Measurements from ENCODE around the gene NDUFAF8.

The NDUFAF8 gene

DNA sequence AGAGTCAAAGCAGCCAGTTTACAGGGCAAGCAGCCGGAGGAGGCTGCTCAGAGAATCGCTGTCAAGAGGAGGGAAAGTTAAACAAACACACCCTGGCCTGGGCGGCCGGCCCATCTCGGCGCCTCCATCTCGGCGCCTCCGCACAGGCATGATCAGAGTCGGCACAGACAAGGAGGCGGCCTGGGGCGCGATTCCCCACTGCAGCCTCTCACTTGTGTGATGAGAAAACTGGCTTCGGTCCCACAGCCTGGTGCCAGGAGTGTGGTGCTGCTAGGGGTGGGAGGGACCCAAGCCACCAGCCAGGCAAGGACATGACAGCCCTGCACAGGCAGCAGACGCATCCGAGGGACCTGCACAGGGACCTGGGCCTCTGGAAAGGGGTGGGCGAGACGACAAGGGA, 38.3 kb downstream of the NDUFAF8 start:
- DNase-seq (ENCODE audit: low spot score), result no peak

DNA sequence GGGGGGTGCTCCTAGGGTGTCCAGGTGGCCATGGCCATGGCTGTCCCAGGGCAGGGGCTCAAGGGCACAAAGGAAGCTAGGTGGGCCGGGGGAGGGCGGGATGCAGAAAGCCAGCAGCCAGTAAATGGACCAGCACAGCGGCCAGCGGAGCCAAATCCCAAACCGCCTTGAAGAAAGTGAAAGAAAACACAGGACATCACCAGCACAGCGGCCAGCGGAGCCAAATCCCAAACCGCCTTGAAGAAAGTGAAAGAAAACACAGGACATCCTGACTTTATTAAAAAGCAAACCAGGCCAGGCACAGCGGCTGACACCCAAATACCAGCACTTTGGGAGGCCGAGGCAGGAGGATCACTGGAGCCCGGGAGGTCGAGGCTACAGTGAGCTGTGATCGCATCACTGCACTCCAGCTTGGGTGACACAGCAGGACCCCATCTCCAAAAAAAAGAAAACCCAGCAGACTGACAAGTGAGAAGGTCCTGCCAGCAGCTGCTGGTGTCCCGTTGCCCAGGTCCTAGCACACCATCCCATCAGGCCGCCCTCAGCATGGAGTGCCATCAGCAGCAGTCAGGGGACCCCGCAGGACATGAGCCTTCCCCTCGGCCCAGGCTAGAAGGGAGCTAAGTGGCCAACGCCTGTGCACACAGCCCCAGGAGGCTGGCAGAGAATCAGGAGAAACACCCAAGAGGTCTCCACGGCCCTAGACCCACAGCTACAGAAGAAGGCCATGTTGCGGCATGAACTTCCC, 39.0 kb downstream of the NDUFAF8 start:
- no peak for DNase-seq (ENCODE audit: low spot score)

DNA sequence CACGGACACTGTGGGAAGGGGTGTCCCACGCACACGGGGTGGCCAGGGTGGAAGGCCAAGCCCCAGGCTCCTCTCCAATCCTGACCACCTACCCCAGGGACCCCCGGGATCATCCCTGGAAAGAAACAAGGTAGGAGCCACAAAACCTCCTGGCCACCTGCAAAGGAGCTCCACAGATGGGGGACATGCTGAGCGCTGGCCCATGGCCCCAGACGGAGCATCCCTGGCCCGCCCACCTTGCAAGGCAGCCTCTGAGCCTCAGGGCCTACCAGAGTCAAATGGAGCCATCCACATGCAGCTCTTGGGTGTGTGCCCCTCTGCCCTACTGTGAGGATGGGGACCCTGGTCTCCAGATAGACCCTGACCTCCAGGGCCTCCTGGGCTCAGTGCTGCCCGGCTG, 39.7 kb downstream of the NDUFAF8 start:
- no peak for DNase-seq (ENCODE audit: low spot score)

DNA sequence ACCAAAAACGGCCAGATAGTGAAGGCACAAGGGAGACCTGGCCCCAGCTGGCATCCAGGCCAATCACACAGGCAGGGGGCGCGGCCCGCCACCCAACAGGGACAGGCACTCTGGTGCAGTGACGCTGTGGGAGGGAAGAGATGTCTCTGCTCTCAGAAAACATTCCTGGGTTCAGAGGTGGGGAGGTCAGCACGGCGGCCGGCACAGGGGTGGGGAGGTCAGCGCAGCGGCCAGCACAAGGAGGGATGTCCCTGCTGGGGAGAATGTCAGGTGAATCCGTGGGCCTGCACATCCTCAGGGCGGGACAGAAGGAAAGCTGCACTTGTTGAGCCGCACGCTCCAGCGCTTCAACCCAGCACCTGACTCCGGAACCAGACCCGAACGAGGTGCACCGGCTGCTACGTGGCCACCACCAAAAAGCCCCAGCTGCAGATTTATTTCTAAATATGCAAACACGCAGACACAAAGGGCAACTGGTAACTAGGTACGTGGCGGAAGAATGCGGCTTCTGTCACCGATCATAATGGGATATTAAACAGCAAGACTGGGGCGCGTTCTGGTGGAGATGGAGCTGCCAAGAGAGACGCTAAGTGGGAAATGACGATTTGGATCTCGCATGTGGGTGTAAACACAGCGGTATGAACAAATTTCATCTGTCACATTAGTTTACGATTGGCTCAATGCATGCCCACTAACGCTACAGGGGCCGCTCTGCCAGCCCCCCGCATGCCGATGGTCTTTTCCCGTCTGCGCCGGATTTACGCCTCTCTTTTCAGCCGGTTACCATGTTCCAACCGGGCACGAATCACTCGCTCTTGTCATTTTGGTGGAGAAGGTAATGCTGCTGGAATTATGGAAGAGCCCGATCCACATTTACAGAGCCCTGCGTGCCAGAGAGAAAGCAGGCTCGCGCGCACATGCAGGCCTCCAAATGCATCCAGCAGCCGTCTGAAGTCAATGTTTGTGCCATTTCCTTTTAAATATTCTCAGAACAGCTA, 40.5 kb downstream of the NDUFAF8 start:
- no peak for DNase-seq (ENCODE audit: low spot score)

DNA sequence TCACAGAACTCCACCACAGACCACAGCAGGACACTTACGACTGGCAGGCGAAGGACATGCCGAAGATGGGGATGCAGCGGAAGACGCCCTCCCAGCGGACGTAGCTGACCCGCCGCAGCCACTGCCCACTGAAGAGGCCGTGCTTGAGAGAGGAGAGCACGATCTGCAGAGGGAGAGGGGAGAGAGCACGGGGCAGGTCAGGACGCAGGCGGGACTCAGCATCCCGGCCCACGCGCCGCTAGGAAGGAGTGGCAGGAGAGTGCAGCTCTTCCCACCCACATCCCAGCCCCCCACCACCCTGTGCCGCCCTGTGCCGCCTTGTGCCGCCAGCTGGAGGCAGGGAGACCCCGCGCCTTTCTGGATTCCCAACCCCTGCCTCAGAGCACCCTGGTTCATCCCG, 41.5 kb downstream of the NDUFAF8 start:
- DNase-seq (ENCODE audit: low spot score), result no peak

DNA sequence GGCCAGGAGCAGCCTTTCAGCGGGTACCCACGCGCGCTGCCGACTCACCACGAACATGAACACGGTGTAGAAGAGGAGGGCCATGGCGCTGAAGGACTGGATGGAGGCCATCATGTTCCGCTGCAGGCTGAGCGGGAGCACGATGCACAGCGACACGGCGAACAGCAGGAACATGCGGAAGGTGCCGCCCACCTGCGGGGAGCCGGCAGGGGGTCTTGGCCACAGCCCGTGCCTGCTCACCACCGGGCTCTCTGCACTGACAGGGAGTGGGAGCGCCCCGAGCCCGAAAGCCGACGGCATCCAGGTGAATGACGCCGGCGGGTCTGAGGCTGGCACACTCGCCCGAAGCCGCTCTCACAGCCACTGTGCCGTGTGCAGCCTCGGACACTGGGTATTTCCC, 43.0 kb downstream of the NDUFAF8 start:
- DNase-seq (ENCODE audit: low spot score), result no peak

DNA sequence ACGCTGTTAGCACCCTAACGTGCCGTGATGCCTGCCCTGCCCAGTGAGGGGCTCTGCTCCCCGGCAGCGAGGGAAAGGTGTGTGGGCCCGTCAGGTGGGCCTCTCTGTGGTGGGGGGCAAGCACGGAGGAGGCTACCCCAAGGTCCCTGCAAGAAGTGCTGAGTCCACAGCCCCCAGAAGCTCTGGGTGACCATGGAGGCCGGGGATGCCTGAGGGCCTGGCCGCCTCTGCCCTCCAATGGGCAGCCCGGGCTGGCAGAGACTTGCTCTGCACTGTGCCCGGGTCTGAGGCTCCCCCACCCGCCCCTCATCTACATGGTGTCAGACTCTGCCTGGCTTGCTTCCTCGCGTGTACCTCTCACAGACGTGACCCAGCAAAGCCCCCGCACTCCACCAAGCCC, 43.8 kb downstream of the NDUFAF8 start:
- DNase-seq (ENCODE audit: low spot score), result no peak

DNA sequence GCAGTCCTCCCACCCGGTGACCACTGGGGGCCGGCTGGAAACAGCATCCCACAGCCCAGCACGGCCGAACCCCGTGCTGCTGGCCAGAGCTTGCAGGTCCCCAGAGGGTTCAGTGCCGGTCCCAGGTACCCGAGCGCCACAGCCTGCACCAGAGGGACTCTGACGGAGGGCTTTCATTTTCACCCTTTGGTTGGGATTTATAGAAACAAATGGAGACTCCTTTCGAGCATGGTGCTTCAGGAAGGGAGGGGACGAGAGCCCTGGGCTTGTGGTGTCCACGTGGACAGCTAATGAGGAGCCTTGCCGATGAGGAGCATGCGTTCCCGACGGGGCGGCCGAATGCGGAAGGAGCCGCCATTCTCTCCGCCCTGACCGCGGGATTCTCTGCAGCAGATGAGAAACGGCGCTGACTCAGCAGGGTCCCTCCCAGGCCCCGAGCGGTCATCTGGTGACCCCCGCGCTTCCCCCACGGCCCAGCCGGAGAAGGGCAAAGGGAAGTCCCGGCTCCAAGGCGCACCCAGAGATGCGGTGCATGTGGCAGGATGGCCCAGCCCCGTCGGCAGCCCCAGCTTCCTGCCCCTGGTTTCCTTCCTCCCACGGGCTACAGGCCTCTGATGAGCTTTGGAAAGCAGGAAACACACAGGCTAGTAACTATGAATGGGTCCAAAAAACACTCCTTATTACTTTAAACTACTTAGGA, 46.2 kb downstream of the NDUFAF8 start:
- peak; percentile 54 for DNase-seq (ENCODE audit: low spot score)

DNA sequence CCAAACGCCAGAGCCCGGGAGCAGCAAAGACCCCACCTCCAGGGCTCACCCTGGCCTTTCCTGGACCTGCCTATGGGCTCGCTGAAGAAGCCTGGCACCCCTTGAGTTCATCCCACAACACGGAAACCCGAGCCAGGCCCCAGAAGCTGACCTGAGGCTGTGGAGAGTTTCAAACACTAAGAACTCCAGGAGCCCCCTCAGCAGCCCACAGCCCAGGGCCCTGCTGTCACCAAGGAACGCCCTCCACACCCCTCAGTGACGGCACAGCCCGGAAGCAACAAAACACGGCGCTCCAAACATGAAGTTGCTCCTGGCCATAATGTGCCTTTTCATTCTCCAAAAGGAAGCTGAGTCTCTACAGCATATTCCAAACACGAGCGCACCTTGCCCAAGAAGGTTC, 46.8 kb downstream of the NDUFAF8 start:
- no peak for DNase-seq (ENCODE audit: low spot score)

DNA sequence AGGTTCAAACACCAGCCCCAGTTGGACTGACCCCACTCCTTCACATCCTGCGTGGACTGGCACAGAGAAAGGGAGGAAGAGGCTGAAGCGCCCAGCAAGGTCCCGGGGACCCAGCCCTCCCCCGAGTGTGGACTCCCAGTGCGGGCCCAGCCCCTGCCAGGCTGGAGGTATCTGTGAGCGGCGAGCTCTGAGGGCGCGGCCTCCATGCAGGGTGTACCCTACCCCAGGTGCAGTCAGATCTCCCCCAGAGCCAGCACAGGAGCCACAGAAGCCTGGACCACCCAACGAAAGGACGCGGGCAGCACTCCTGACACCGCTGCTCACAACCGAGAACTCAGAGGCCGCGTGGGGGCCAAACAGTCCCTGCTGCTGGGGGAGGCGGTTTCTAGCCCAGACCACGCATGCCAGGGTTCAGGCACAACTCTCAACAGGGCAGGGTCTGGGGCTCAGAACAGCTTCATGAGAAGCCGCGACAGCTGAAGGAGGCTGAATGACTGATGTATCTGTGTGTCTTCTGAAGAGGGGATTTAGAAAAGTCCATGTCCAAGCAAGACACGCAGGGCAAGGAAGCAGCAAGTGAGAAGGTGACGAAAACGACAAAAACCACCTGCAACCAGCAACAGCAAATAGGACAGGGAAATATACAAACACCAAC, 47.5 kb downstream of the NDUFAF8 start:
- DNase-seq (ENCODE audit: low spot score), result no peak

DNA sequence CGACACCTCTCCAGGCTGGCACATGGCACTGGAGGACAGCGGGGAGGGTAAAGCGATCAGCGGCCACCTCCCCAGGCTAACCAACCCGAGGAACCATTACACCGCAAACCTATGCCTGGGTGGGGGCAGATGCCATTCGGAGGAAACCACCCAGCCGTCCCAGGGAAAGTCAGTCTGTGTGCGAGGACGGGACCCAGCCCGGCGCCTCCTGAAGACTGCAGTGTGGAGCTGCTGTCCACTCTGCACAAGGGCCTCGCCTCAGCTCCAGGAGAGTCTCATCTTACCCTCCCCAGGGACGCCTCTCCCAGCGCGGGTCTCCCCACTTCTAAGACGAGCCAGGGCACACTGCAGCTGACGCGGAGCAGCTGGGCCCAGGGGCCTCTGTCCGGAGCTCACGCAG, 48.0 kb downstream of the NDUFAF8 start:
- no peak for DNase-seq (ENCODE audit: low spot score)

DNA sequence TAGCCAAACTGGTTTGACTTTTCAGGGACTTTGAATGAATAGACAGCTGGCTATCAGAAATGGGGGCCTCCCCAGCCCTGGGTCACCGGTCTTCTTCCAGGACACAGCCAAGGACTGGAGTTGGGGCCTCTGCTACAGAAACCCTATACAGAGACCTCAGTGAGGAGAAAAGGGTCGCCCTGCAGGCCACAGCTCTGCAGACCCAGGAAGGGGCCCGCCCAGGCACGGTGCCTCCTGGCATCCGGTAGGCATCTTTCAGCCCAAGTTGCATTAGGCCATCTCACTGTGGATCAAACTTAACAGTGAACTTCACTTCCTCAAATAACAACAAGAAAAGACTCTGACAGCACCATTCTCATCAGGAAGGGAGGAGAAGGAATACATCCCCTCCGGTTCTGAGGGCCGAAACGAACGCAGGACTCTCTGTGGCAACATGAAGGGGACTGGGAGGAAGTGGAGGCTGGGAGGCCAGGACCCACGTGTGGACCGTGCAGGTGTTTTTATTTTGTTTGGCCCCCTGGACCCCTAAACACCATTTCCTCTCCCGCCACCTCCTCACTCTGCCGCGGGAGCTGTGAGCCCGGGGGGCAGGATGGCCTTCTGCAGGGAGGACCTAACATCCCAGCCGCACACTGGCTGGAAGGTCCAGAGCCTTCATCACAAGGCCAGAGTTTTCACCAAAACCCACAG, 48.8 kb downstream of the NDUFAF8 start:
- peak; percentile 11 for DNase-seq (ENCODE audit: low spot score)

DNA sequence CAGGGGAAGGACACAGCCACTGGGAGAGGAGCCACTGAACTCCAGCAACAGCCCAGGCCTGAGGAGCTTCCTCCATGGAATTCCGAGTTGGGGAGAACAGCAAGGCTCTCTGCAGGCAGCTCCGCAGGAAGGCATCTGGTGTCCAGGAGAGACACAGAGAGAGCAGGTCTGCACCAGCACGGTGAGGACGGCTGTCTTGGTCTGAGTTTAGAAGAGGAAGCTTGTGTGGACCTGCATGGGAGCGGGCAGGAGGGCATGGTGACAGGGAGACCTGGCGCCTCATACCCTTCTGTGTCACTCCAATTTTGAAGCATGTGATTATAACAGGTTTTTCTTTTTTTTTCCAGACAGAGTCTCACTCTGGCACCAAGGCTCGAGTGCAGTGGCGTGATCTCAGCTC, 49.6 kb downstream of the NDUFAF8 start:
- no peak for DNase-seq (ENCODE audit: low spot score)

DNA sequence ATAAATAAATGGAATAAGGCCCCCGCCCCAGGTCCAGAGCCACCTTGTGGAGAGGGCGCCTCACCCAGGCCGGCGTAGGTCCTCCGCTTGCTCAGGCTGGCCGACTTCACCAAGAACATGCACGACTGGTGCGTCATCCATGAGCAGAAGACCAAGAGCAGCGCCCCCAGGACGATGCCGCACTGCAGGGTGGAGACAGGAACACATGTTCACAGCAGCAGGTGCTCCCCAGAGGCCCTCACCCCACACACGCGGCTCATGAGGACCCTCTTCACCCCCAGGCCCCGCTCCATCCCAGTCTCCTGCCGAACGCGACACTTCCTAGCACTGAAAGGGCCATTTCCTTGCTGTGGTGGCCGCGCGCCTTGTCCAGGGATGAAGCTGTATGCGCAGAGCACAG, 50.5 kb downstream of the NDUFAF8 start:
- DNase-seq (ENCODE audit: low spot score), result no peak

DNA sequence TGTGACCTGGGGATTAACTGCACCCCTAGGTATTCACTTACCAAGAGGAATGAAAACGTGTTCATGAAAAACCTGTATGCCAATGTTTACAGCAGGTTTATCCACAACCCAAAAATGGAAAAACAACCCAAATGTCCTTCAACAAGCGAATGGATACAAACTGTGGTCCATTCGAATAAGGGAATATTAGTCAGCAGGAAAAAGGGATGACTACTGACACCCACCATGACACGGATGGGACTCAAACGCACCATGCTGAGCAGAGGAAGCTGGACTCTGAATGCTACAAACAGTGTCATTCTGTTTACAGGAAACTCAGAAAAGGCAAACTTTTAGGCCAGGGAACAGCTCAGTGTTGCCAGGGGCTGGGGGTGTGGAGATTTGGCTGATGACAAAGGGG, 51.1 kb downstream of the NDUFAF8 start:
- no peak for DNase-seq (ENCODE audit: low spot score)
